Ishikawa (cell line): ENCODE measurements around the gene DNAJB1.

Experiments
- CEBPB ChIP-seq: IDR thresholded peaks from 2 replicates; pipeline ENCODE4 v1.6.1; 2012
- CREB1 ChIP-seq: IDR thresholded peaks from 2 replicates; pipeline ENCODE4 v1.6.1; 2012; ENCODE audit warnings: low read depth
- EGR1 ChIP-seq: IDR thresholded peaks from 2 replicates; pipeline ENCODE4 v1.6.1; 2012
- EP300 ChIP-seq: IDR thresholded peaks from 2 replicates; pipeline ENCODE4 v1.6.1; 2012; ENCODE audit warnings: borderline replicate concordance
- FOXM1 ChIP-seq: IDR thresholded peaks from 2 replicates; pipeline ENCODE4 v1.6.1; 2012; ENCODE audit warnings: low read depth, borderline replicate concordance
- MAX ChIP-seq: IDR thresholded peaks from 2 replicates; pipeline ENCODE4 v1.6.1; 2012
- NFIC ChIP-seq: IDR thresholded peaks from 2 replicates; pipeline ENCODE4 v1.6.1; 2012
- RAD21 ChIP-seq: IDR thresholded peaks from 2 replicates; pipeline ENCODE4 v1.6.1; 2012; ENCODE audit warnings: low read depth
- REST ChIP-seq: IDR thresholded peaks from 2 replicates; pipeline ENCODE4 v1.6.1; 2012; ENCODE audit warnings: low read depth, mild to moderate bottlenecking
- TAF1 ChIP-seq: IDR thresholded peaks from 2 replicates; pipeline ENCODE4 v1.6.1; 2012; ENCODE audit warnings: low read depth, mild to moderate bottlenecking
- TCF12 ChIP-seq: IDR thresholded peaks from 2 replicates; pipeline ENCODE4 v1.6.1; 2012; ENCODE audit warnings: low read depth
- TEAD4 ChIP-seq: IDR thresholded peaks from 2 replicates; pipeline ENCODE4 v1.6.1; 2012
- USF1 ChIP-seq: IDR thresholded peaks from 2 replicates; pipeline ENCODE4 v1.6.1; 2012
- YY1 ChIP-seq: IDR thresholded peaks from 2 replicates; pipeline ENCODE4 v1.6.1; 2012; ENCODE audit warnings: low read depth
- ZBTB7A ChIP-seq: IDR thresholded peaks from 2 replicates; pipeline ENCODE4 v1.6.1; 2012; ENCODE audit warnings: low read depth

DNAJB1 gene

DNA sequence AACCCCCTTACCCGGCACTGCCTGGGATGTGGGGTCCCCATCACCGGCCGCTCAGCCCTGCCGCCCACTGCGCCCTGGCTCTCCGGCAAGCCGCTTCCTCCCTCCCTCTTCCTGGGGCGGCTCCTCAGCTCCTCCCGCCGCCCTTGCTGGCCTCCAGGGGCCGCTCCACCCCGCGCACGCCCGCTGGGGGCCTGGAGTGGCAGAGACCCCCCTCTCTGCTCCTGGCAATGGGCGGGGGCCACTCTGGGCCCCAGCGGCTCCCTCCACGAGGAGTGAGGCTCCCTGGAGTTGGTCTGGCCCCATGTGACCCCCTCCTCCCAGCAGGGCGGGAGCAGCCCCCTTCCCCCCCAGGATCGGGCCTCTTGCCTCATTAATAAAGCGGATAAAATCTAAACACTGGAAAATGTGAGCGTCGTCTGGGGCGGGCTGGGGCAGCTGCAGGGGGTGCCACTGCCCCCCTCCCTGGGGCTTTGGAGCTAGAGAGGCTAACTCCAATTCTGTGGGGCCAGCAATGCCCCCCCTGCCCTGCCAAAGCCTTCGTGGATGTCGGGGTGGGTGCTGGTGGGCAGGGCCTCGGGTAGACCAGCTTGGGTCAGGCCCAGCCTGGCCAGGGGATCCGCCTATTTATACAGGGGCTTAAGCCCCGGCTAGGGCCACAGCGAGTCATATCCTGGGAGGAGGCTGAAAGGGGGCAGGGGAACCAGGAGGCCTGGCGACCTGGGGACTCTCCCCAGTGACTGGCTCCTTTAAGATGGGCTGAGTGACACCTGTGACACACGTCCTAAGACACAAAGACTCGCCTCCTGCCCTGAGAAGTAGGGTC lies 42.7 kb downstream of the DNAJB1 start, which contains the start of gene PTGER1:
Gene PTGER1 (minus strand): TSS at position 104 of the 823 bp plus-strand sequence. CDS start 1,034 bp downstream, outside the sequence.
- no peak for TF ChIP-seq ZBTB7A
- no peak for TF ChIP-seq YY1
- TF ChIP-seq TEAD4: no peak
- TF ChIP-seq MAX: no peak
- no peak for TF ChIP-seq RAD21
- TF ChIP-seq NFIC: no peak
- TF ChIP-seq EGR1: no peak

DNA sequence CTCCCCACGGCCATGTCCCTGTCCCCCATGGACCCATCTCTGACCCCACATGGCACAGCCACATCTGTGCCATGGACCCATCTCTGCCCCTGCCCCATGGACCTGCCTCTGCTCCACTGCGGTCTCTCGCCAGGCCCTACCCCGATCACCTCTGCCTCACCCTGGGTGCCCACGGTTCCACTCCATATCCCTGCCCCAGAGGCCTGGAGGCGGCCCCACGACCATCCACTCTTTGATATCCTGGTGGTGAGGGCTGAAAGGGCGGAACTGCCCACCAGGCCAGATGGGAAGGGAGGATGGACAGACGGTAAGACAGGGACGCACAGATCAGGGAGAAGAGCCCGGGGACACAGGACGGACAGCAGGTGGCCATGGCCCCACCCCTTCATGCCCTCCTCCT lies 43.4 kb downstream of the DNAJB1 start:
- TF ChIP-seq CEBPB (no peak), TCF12 (no peak), EP300 (no peak), FOXM1 (no peak), USF1 (no peak), YY1 (no peak), TEAD4 (no peak), MAX (no peak), TAF1 (no peak), NFIC (no peak), CREB1 (no peak), ZBTB7A (no peak)

DNA sequence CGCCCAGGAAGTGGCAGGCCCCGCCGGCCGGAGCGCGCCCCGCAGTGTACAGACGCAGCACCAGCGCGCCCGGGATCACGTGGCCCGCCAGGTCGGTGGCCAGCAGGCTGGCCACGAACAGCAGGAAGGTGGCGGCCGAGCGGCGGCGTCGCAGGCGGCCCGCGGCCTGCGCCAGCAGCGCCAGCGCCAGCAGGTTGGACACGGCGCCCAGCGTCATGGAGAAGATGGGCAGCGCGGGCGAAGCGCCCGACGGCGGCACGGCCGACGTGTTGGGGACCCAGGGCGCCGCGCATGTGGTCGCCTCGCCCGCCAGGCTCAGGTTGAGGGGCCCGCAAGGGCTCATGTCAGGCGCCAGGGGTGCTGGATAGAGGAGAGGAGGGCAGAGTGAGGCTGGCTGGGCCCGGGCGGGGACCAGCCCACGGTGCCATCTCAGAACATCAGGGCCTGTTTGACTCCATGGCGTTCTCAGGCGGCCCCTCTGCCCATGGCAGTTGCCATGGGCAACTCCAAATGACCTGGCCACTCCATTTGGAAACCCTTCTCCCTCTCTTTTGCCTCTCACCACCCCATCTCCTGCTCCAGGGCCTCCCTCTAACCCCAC lies 44.1 kb downstream of the DNAJB1 start:
- TF ChIP-seq TEAD4 (no peak), NFIC (no peak), YY1 (no peak), FOXM1 (no peak), TAF1 (no peak), EGR1 (no peak), CREB1 (no peak), CEBPB (no peak), USF1 (no peak), REST (no peak), TCF12 (no peak), EP300 (no peak), ZBTB7A (no peak), MAX (no peak), RAD21 (no peak)

DNA sequence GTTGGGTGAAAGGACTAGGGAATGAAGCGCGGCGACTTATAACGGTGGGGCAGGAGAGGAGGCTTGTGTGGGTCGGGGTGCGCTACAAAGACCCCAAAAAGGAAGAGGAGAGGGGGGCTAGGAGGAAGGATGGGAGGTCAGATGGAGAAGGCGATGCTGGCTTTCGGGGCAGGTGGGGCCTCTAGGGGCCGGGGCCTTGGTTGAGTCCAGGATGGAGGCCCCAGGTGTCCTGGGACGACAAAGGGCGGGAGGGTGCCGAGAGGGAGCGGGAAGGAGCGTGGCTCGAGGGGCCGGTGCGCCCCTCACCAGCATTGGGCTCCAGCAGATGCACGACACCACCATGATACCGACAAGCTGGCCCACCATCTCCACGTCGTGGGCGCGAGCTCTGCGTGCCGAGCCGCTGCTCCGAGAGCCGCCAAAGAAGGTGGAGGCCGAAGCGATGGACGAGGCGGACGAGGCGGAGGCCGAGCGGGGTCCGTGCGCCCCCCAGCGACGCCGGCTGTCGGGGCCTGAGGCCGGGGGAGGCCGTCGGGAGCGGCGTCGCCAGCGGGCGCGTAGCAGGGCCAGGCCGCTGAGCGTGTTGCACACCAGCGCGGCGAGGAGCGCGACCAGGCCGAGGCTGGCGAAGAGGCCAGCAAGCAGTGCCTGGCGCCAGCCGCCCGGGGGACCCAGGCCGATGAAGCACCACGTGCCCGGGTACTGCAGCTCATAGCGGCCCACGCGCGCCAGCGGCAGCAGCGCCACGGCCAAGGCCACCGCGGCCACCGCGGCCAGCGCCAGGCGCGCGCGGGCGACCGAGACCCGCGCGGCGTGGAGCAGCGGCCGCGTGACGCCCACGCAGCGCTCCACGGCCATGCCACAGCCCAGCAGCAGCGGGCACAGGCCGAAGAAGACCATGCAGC lies 44.9 kb downstream of the DNAJB1 start:
- TF ChIP-seq YY1: no peak
- no peak for TF ChIP-seq FOXM1
- TF ChIP-seq RAD21: no peak
- no peak for TF ChIP-seq EGR1
- no peak for TF ChIP-seq TAF1
- TF ChIP-seq TEAD4: no peak
- no peak for TF ChIP-seq NFIC
- TF ChIP-seq TCF12: no peak
- TF ChIP-seq MAX: no peak
- TF ChIP-seq ZBTB7A: no peak
- TF ChIP-seq REST: no peak
- TF ChIP-seq CEBPB: no peak
- no peak for TF ChIP-seq USF1
- no peak for TF ChIP-seq EP300
- TF ChIP-seq CREB1: no peak
